ENCODE measurements around the gene SERPIND1. TPM values are rescaled to one million over a fixed set of nuclear protein-coding genes. Genes with fewer than 3 reads are reported as not detected.
"Not testable (repeated sequence)": the region's sequence is repeated elsewhere in the genome, so short reads cannot be mapped to it uniquely, and the experiment has no call there.

The SERPIND1 gene
- total RNA-seq, 1 donor from 2014 or later: not detected

DNA sequence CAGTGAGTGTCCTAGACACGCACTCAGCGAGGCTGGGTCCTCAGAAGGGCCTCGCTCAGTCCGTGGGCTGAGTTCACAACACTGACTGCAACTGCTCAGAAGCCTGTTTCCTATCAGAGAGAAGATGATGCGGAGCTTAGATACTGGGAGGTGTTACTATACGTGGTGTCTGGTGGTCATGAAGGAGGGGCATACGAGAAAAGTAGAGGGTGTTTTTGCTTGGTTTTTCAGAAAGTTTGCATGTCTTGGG, 9.5 kb upstream of the SERPIND1 start:
- no peak for DNase-seq (ENCODE audit: low spot score in 2 of 2)
- TF ChIP-seq, protein P1, sequence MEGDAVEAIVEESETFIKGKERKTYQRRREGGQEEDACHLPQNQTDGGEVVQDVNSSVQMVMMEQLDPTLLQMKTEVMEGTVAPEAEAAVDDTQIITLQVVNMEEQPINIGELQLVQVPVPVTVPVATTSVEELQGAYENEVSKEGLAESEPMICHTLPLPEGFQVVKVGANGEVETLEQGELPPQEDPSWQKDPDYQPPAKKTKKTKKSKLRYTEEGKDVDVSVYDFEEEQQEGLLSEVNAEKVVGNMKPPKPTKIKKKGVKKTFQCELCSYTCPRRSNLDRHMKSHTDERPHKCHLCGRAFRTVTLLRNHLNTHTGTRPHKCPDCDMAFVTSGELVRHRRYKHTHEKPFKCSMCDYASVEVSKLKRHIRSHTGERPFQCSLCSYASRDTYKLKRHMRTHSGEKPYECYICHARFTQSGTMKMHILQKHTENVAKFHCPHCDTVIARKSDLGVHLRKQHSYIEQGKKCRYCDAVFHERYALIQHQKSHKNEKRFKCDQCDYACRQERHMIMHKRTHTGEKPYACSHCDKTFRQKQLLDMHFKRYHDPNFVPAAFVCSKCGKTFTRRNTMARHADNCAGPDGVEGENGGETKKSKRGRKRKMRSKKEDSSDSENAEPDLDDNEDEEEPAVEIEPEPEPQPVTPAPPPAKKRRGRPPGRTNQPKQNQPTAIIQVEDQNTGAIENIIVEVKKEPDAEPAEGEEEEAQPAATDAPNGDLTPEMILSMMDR (IDR thresholded peaks at IDR 0.05): no peak
- Histone ChIP-seq H3K4me1 (no peaks in the 10 kb centered on the region), H3K9me3 (no peaks in the 10 kb centered on the region), H3K27me3 (no peaks in the 10 kb centered on the region), H3K36me3 (peaks cover 50 to 75% of the 10 kb centered on the region in 2 donors), H3K27ac (no peak overlapping the region), H3K4me3 (no peak overlapping the region)
- intact Hi-C loops (cut with DNase I): no loop called here

DNA sequence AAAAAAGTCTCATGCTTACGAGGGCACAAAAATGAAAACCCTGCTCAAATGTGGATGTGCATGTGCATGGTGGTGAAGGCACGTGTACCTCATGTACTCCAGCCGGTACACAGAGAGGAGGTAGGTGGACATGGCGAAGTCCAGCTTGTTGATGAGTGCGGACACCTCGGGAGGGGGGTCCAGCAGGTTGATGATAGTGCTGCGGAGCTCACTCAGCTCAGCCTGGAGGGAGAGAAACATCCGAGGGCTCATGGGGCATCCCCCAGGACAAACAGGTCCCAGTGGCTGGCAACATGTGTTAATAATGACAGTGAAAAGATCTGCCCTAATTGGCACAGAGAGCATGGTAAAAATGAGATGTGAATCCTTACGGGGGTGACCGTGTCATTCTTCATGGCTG, 9.2 kb upstream of the SERPIND1 start:
- peaks cover 49 to 72% of the 10 kb centered on the region in 2 donors for H3K36me3 ChIP-seq
- no peak overlapping the region for H3K4me3 ChIP-seq
- intact Hi-C loops (cut with DNase I): no loop called here
- H3K9me3 ChIP-seq: no peaks in the 10 kb centered on the region
- no peaks in the 10 kb centered on the region for H3K4me1 ChIP-seq
- no peaks in the 10 kb centered on the region for H3K27me3 ChIP-seq
- DNase-seq (ENCODE audit: low spot score in 2 of 2): no peak
- TF ChIP-seq, protein P1 (IDR thresholded peaks at IDR 0.05): no peak
- H3K27ac ChIP-seq: no peak overlapping the region

DNA sequence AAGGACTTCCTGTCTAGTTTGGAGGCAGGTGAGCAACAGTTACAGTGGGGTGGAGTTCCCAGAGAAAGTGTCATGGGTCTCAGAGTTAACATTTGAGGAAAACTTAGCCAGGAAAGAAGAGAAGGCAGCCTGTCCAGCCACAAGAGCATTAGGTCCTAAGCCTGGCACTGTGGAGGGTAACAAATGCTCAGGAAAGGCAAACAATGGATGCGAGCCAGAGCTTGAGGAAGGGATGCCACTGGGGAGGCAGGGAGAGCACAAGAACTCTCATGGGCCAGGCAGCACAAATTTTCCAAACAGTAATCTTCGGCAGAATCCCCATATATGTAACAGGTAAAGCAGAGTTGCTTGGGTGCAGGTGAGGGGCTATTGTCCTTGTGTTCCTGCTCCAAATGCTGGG, 8.0 kb upstream of the SERPIND1 start:
- Histone ChIP-seq H3K27me3 (no peaks in the 10 kb centered on the region), H3K4me3 (no peak overlapping the region), H3K27ac (no peak overlapping the region), H3K4me1 (no peaks in the 10 kb centered on the region), H3K9me3 (no peaks in the 10 kb centered on the region), H3K36me3 (peaks cover 49 to 60% of the 10 kb centered on the region in 2 donors)
- no peak for DNase-seq (ENCODE audit: low spot score in 2 of 2)
- intact Hi-C loops (cut with DNase I): no loop called here
- TF ChIP-seq, protein P1 (IDR thresholded peaks at IDR 0.05): no peak

DNA sequence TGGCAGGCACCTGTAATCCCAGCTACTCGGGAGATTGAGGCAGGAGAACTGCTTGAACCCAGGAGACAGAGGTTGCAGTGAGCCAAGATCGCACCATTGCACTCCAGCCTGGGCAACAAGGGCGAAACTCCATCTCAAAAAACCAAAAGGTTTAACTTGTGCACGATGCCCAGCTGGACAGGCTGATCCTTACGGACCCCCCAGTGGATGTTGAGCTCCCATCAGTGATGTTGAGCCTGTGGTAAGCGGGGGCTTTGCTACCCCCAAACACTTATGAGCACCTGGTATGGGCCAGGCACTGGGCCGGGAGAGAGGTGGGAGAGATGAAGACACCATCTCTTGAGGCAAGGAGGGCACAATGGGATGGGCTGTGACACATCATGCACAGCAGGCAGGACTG, 7.4 kb upstream of the SERPIND1 start:
- H3K27ac ChIP-seq: no peak overlapping the region
- no peaks in the 10 kb centered on the region for H3K4me1 ChIP-seq
- DNase-seq (ENCODE audit: low spot score in 2 of 2): no peak
- TF ChIP-seq, protein P1 (IDR thresholded peaks at IDR 0.05): no peak
- H3K9me3 ChIP-seq: no peaks in the 10 kb centered on the region
- intact Hi-C loops (cut with DNase I): no loop called here
- no peaks in the 10 kb centered on the region for H3K27me3 ChIP-seq
- no peak overlapping the region for H3K4me3 ChIP-seq
- peaks cover 49 to 54% of the 10 kb centered on the region in 2 donors for H3K36me3 ChIP-seq

DNA sequence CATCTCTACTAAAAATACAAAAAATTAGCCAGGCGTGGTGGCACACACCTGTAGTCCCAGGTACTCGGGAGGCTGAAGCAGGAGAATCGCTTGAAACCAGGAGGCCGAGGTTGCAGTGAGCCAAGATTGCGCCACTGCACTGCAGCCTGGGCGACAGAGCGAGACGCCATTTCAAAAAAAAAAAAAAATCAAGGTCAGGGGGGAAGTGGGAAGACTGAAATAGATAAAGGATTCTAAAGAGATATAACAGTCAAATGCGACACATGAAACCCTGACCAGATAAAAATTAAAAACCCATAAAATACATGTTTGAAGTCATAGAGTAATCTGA, 4.5 kb upstream of the SERPIND1 start:
- H3K27ac ChIP-seq; H3K4me3 ChIP-seq; H3K27me3 ChIP-seq; intact Hi-C loops (cut with DNase I); DNase-seq (ENCODE audit: low spot score in 2 of 2); H3K4me1 ChIP-seq; H3K9me3 ChIP-seq: not testable (repeated sequence)
- peaks cover 23 to 36% of the 10 kb centered on the region in 2 donors for H3K36me3 ChIP-seq

DNA sequence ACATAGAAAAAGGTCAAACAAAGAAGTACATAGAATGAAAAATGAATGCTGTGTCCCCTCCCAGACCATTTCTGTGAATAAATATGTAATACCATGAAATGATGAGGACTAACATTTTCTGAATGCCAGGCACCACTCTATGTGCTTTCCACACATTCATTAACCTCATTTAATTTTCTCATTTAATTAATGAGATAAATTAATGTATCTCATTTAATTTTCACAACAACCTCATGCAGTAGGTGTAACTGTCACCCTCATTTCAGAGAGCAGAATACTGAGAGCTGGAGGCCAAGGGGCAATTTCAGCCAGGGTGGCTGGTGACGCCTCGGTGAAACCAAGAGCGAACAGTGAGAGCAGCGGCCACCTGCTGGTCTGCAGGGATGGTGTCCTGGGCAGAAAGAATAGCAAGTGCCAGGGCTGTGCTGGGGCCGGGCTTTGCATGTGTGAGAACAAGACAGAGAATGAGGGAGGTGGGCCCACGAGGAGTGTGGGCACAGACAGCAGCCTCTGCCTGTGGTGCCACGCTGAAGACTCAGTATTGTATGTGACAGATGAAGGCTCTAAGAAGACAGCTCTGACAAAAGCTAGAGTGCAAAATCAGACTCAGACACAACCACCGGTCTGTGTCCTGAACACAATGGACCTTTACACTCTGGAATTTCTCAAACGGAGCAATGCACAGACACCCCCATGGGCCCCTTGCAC, 1.8 kb upstream of the SERPIND1 start:
- peaks cover 9 to 23% of the 10 kb centered on the region in 2 donors for H3K36me3 ChIP-seq
- intact Hi-C loops (cut with DNase I): no loop called here
- no peak for DNase-seq (ENCODE audit: low spot score in 2 of 2)
- no peak overlapping the region for H3K27ac ChIP-seq
- H3K4me1 ChIP-seq: no peaks in the 10 kb centered on the region
- no peaks in the 10 kb centered on the region for H3K27me3 ChIP-seq
- no peaks in the 10 kb centered on the region for H3K9me3 ChIP-seq
- no peak overlapping the region for H3K4me3 ChIP-seq
- TF ChIP-seq, protein P1 (IDR thresholded peaks at IDR 0.05): no peak
